Left ventricle myocardium inferior (tissue), 1 donor: ENCODE results near the gene CLEC4D. TPM values are rescaled to one million over a fixed set of nuclear protein-coding genes. Genes with fewer than 3 reads are reported as not detected.

Source experiments
- DNase-seq: peaks from one replicate; pipeline ENCODE4 v3.0.0-alpha.2; 2020
- H3K27ac ChIP-seq: fragments of 200-600 bp; replicated peaks from 2 replicates; pipeline ENCODE4 v1.8.0; 2021
- H3K27me3 ChIP-seq: fragments of 200-600 bp; 2 replicates; pipeline ENCODE4 v1.8.0; 2021; ENCODE audit warnings: low read depth
- H3K36me3 ChIP-seq: fragments of 200-600 bp; 2 replicates; pipeline ENCODE4 v1.8.0; 2021
- H3K4me1 ChIP-seq: fragments of 200-600 bp; 2 replicates; pipeline ENCODE4 v1.8.0; 2021
- H3K4me3 ChIP-seq: fragments of 200-600 bp; 2 replicates; pipeline ENCODE4 v1.8.0; 2021; ENCODE audit warnings: mild to moderate bottlenecking, moderate library complexity
- H3K9me3 ChIP-seq: fragments of 200-600 bp; replicated peaks from 2 replicates; pipeline ENCODE4 v1.8.0; 2021
- CTCF ChIP-seq: fragments of 200-600 bp; IDR thresholded peaks from 2 replicates; pipeline ENCODE4 v1.8.0; 2021; ENCODE audit warnings: antibody characterized with exemption, mild to moderate bottlenecking, borderline replicate concordance
- intact Hi-C: fragments of 100-400 bp; cut with micrococcal nuclease; formaldehyde crosslinking; loops from one replicate; pipeline ENCODE4 v1.11.0; 2022
- long read RNA-seq: library from polyadenylated mRNA; unstranded; transcript quantifications from one replicate; pipeline ENCODE4 v2.0.0, GENCODE V29; 2021
- total RNA-seq: library from RNA; stranded (reverse); fragmentation: NEBNext Ultra II Directional; extraction: Animal tissue kit (Norgen Biotek cat#: 25700); gene quantifications from one replicate; pipeline ENCODE4 v1.2.1, GENCODE V29; 2021
- donor health status: DM: no; HTN: yes; CAD: no; lungs with severe emphysema.

CLEC4D gene
- not detected for total RNA-seq
- long read RNA-seq, result 0 reads

GRCh38 chr12:8513256-8513655 is at the start of gene CLEC4D:
Gene CLEC4D, plus strand, starts transcription at chr12:8513503. Its CDS starts 230 bp downstream, at chr12:8513733.
- no peak for DNase-seq
- H3K36me3 ChIP-seq, result no peaks in the 10 kb centered on the region
- intact Hi-C loops, result no loop called here
- H3K4me3 ChIP-seq, result no peak within 1 kb of the TSS
- H3K9me3 ChIP-seq, result no peaks in the 10 kb centered on the region
- H3K4me1 ChIP-seq, result no peaks in the 10 kb centered on the region
- peaks cover 53% of the 10 kb centered on the region for H3K27me3 ChIP-seq
- no peak within 1 kb of the TSS for H3K27ac ChIP-seq
- no peak for TF ChIP-seq CTCF

GRCh38 chr12:8465301-8465996 is 47.9 kb upstream of the CLEC4D start:
- H3K9me3 ChIP-seq, result peaks cover 17% of the 10 kb centered on the region
- H3K4me1 ChIP-seq, result no peaks in the 10 kb centered on the region
- peaks cover 12% of the 10 kb centered on the region for H3K27me3 ChIP-seq
- DNase-seq, result no peak
- intact Hi-C loops, result no loop called here
- no peak overlapping the region for H3K27ac ChIP-seq
- TF ChIP-seq CTCF, result no peak
- no peaks in the 10 kb centered on the region for H3K36me3 ChIP-seq
- no peak overlapping the region for H3K4me3 ChIP-seq

- Histone ChIP-seq H3K27ac (no peak overlapping the region), H3K27me3 (peaks cover 5% of the 10 kb centered on the region), H3K9me3 (peaks cover 17% of the 10 kb centered on the region), H3K4me3 (no peak overlapping the region), H3K4me1 (no peaks in the 10 kb centered on the region), H3K36me3 (no peaks in the 10 kb centered on the region)
- no peak for TF ChIP-seq CTCF
- intact Hi-C loops, result no loop called here
- DNase-seq, result no peak
These were observed 47.1 kb upstream of the CLEC4D start for GRCh38 chr12:8466241-8466640.

GRCh38 chr12:8471090-8471489 is 42.2 kb upstream of the CLEC4D start:
- no peak for TF ChIP-seq CTCF
- H3K4me1 ChIP-seq, result no peaks in the 10 kb centered on the region
- no peak overlapping the region for H3K4me3 ChIP-seq
- intact Hi-C loops, result no loop called here
- H3K9me3 ChIP-seq, result peaks cover 17% of the 10 kb centered on the region
- DNase-seq, result no peak
- H3K27ac ChIP-seq, result no peak overlapping the region
- H3K36me3 ChIP-seq, result no peaks in the 10 kb centered on the region
- peaks cover 21% of the 10 kb centered on the region for H3K27me3 ChIP-seq

GRCh38 chr12:8475508-8476203 is 37.6 kb upstream of the CLEC4D start:
- no peak for DNase-seq
- intact Hi-C loops, result no loop called here
- TF ChIP-seq CTCF, result no peak

More at GRCh38 chr12:8475508-8476203, 37.6 kb upstream of the CLEC4D start:
- Histone ChIP-seq H3K27me3 (peaks cover 17% of the 10 kb centered on the region), H3K4me3 (no peak overlapping the region), H3K36me3 (no peaks in the 10 kb centered on the region), H3K9me3 (peaks cover 6% of the 10 kb centered on the region), H3K4me1 (no peaks in the 10 kb centered on the region), H3K27ac (no peak overlapping the region)
